ENCODE data around the gene RAB6B.

- TF ChIP-seq CTCF (conservative IDR thresholded peaks at IDR 0.05 in 1 of 2, IDR thresholded peaks at IDR 0.05 in 1 of 2; ENCODE audit: extremely low read depth in 1 of 2, insufficient read depth in 1 of 2, low read depth in 1 of 2, low read length in 2 of 2) (peak; percentile 41 to 53), EZH2 (IDR thresholded peaks at IDR 0.05; ENCODE audit: borderline replicate concordance, low read length) (no peak)
Measured at GRCh38 chr3:133821767-133822638, 73.7 kb downstream of the RAB6B start.

Data from mammary epithelial cell (primary cell).